ENCODE results near the gene PRDX3.

- TF ChIP-seq POLR2A (IDR thresholded peaks at IDR 0.05): no peak
- TF ChIP-seq CTCF (IDR thresholded peaks at IDR 0.05): no peak
These were observed 38.8 kb upstream of the PRDX3 start for GRCh38 chr10:119217401-119217800.

All from adrenal gland (tissue), 5 donors.